ENCODE data around the gene TMEM131.
A peak's percentile ranks its signal among the peaks of the same experiment; 100 is the strongest.

TMEM131 gene

GRCh38 chr2:97967931-97968627, 27.7 kb downstream of the TMEM131 start:
- H3K27me3 ChIP-seq (ENCODE audit: low read depth, low read length), result no peaks in the 10 kb centered on the region
- H3K4me2 ChIP-seq (ENCODE audit: low read length), result peak overlapping the region; percentile 4
- H3K79me2 ChIP-seq (ENCODE audit: low read length), result peaks cover 99% of the 10 kb centered on the region

DNA sequence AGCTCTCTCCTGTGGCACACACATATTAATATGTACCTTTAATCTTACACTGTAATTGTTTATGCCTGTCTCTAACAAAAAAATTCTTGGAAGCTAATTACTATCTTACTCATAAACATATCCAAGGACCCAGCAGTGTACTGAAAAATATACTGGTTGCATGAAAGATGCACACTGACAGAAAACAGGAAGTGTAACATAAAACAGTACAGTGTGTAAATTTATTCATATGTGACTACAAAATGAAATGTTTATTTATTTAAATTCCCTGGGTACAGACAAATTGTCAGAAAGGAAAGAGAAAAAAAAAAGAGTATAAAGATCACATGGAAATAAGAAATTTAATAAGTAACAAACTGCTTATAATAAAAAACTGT, 28.5 kb downstream of the TMEM131 start:
- no peak overlapping the region for H2AFZ ChIP-seq (ENCODE audit: low read depth, low read length)
- peak overlapping the region; percentile 22 for H3K4me2 ChIP-seq (ENCODE audit: low read length)
- no peak overlapping the region for H3K27ac ChIP-seq (ENCODE audit: low read length)
- H3K4me3 ChIP-seq (ENCODE audit: low read length), result no peak overlapping the region
- no peak for TF ChIP-seq CTCF (IDR thresholded peaks at IDR 0.05; ENCODE audit: low read depth, low read length)
- no peak for TF ChIP-seq EZH2phosphoT487 (IDR thresholded peaks at IDR 0.05; ENCODE audit: low read depth)
- H3K9ac ChIP-seq (ENCODE audit: low read length), result no peak overlapping the region
- peaks cover 58% of the 10 kb centered on the region for H3K4me1 ChIP-seq (ENCODE audit: low read length)
- no peaks in the 10 kb centered on the region for H3K27me3 ChIP-seq (ENCODE audit: low read depth, low read length)
- peaks cover 100% of the 10 kb centered on the region for H4K20me1 ChIP-seq (ENCODE audit: insufficient read depth, low read length)
- H3K79me2 ChIP-seq (ENCODE audit: low read length), result peaks cover 100% of the 10 kb centered on the region
- H3K9me3 ChIP-seq (ENCODE audit: insufficient read depth, low read length), result no peaks in the 10 kb centered on the region
- H3K36me3 ChIP-seq (replicated peaks; ENCODE audit: low read depth, low read length), result peaks cover 5% of the 10 kb centered on the region

More at GRCh38 chr2:97967931-97968627, 27.7 kb downstream of the TMEM131 start:
- Histone ChIP-seq H3K27ac (ENCODE audit: low read length) (no peak overlapping the region), H3K9ac (ENCODE audit: low read length) (no peak overlapping the region), H3K36me3 (replicated peaks; ENCODE audit: low read depth, low read length) (peaks cover 10% of the 10 kb centered on the region), H3K4me3 (ENCODE audit: low read length) (no peak overlapping the region), H3K4me1 (ENCODE audit: low read length) (peaks cover 49% of the 10 kb centered on the region), H2AFZ (ENCODE audit: low read depth, low read length) (no peak overlapping the region), H3K9me3 (ENCODE audit: insufficient read depth, low read length) (no peaks in the 10 kb centered on the region), H4K20me1 (ENCODE audit: insufficient read depth, low read length) (peaks cover 98% of the 10 kb centered on the region)
- no peak for TF ChIP-seq CTCF (IDR thresholded peaks at IDR 0.05; ENCODE audit: low read depth, low read length)
- TF ChIP-seq EZH2phosphoT487 (IDR thresholded peaks at IDR 0.05; ENCODE audit: low read depth), result no peak

- Histone ChIP-seq H4K20me1 (ENCODE audit: insufficient read depth, low read length) (peaks cover 99% of the 10 kb centered on the region), H3K79me2 (ENCODE audit: low read length) (peaks cover 100% of the 10 kb centered on the region)
Measured at GRCh38 chr2:97966545-97967215, 29.1 kb downstream of the TMEM131 start.

More at GRCh38 chr2:97966545-97967215, 29.1 kb downstream of the TMEM131 start:
- Histone ChIP-seq H3K4me2 (ENCODE audit: low read length) (peak overlapping the region; percentile 22; the same call in 1 of the 2 replicates), H3K27me3 (ENCODE audit: low read depth, low read length) (no peaks in the 10 kb centered on the region), H3K9me3 (ENCODE audit: insufficient read depth, low read length) (no peaks in the 10 kb centered on the region), H3K4me1 (ENCODE audit: low read length) (peaks cover 61% of the 10 kb centered on the region), H3K9ac (ENCODE audit: low read length) (no peak overlapping the region), H3K27ac (ENCODE audit: low read length) (no peak overlapping the region), H2AFZ (ENCODE audit: low read depth, low read length) (no peak overlapping the region), H3K4me3 (ENCODE audit: low read length) (no peak overlapping the region), H3K36me3 (replicated peaks; ENCODE audit: low read depth, low read length) (peaks cover 7% of the 10 kb centered on the region)
- TF ChIP-seq CTCF (IDR thresholded peaks at IDR 0.05; ENCODE audit: low read depth, low read length), result no peak
- no peak for TF ChIP-seq EZH2phosphoT487 (IDR thresholded peaks at IDR 0.05; ENCODE audit: low read depth)

Measured in OCI-LY3 (cell line).